SK-N-SH (cell line): ENCODE measurements around the gene CNN2. TPM values are rescaled to one million over a fixed set of nuclear protein-coding genes. Genes with fewer than 3 reads are reported as not detected.

Experiments used
- polyA plus RNA-seq, 3 experiments: library from polyadenylated mRNA; depleted of rRNA; stranded (reverse); fragments of >200 nt; gene quantifications; 2 replicates each; pipeline ENCODE4 v1.2.3, GENCODE V29; 2012
- small RNA-seq, 7 experiments: library from RNA; depleted of rRNA; stranded (forward); fragments of <200 nt; gene quantifications; one replicate each; pipeline ENCODE3, GENCODE V24; 2012

The CNN2 gene
- polyA plus RNA-seq, 1 of the 3 experiments (the other 2 are of a cell fraction): 279 TPM

Small RNAs within 50 kb of the gene (small RNA-seq; reads per million reads assigned to genes)
- gene RNU6-2: 0.11 to 68.0 (median 1.3) reads per million in 7 experiments

Other genes with a start within 250 kb of the CNN2 start
- gene PTBP1, start 229.2 kb upstream of the CNN2 start, polyA plus RNA-seq (2012; rRNA removed): 172 and 243 TPM in 2 replicates
- 1.5 and 1.6 TPM in 2 replicates for gene PLPPR3, start 204.7 kb upstream of the CNN2 start, polyA plus RNA-seq (2012; rRNA removed)
- 0.15 TPM in 2 replicates for gene AZU1, start 198.8 kb upstream of the CNN2 start, polyA plus RNA-seq (2012; rRNA removed)
- not detected in 2 replicates for gene PRTN3, start 185.6 kb upstream of the CNN2 start, polyA plus RNA-seq (2012; rRNA removed)
- gene ELANE, start 174.3 kb upstream of the CNN2 start, polyA plus RNA-seq (2012; rRNA removed): not detected in 2 replicates
- gene CFD, start 166.9 kb upstream of the CNN2 start, polyA plus RNA-seq (2012; rRNA removed): 2.5 and 3.2 TPM in 2 replicates
- gene MED16, start 133.4 kb upstream of the CNN2 start, polyA plus RNA-seq (2012; rRNA removed): 30.0 and 40.6 TPM in 2 replicates
- gene RNU6-9, start 133.1 kb upstream of the CNN2 start, polyA plus RNA-seq (2012; rRNA removed): not detected in 2 replicates
- 39.2 and 41.4 TPM in 2 replicates for gene R3HDM4, start 113.4 kb upstream of the CNN2 start, polyA plus RNA-seq (2012; rRNA removed)
- not detected in 2 replicates for gene KISS1R, start 109.3 kb upstream of the CNN2 start, polyA plus RNA-seq (2012; rRNA removed)
- 4.4 and 8.6 TPM in 2 replicates for gene ARID3A, start 100.6 kb upstream of the CNN2 start, polyA plus RNA-seq (2012; rRNA removed)
- 47.9 and 51.5 TPM in 2 replicates for gene WDR18, start 42.3 kb upstream of the CNN2 start, polyA plus RNA-seq (2012; rRNA removed)
- 1.5 and 1.8 TPM in 2 replicates for gene GRIN3B, start 26.2 kb upstream of the CNN2 start, polyA plus RNA-seq (2012; rRNA removed)
- gene TMEM259, start 5.5 kb upstream of the CNN2 start, polyA plus RNA-seq (2012; rRNA removed): 138 and 145 TPM in 2 replicates
- not detected in 2 replicates for gene RNU6-2, start 5.1 kb upstream of the CNN2 start, polyA plus RNA-seq (2012; rRNA removed)
- 7.8 and 8.3 TPM in 2 replicates for gene ABCA7, start 13.5 kb downstream of the CNN2 start, polyA plus RNA-seq (2012; rRNA removed)
- 2.8 and 4.2 TPM in 2 replicates for gene ARHGAP45, start 40.6 kb downstream of the CNN2 start, polyA plus RNA-seq (2012; rRNA removed)
- gene POLR2E, start 68.8 kb downstream of the CNN2 start, polyA plus RNA-seq (2012; rRNA removed): 238 and 283 TPM in 2 replicates
- 566 and 925 TPM in 2 replicates for gene GPX4, start 77.4 kb downstream of the CNN2 start, polyA plus RNA-seq (2012; rRNA removed)
- 15.7 and 18.3 TPM in 2 replicates for gene SBNO2, start 147.7 kb downstream of the CNN2 start, polyA plus RNA-seq (2012; rRNA removed)
- 53.5 and 55.5 TPM in 2 replicates for gene STK11, start 179.2 kb downstream of the CNN2 start, polyA plus RNA-seq (2012; rRNA removed)
- 4.8 and 5.1 TPM in 2 replicates for gene CBARP, start 211.4 kb downstream of the CNN2 start, polyA plus RNA-seq (2012; rRNA removed)
- gene ATP5F1D, start 215.1 kb downstream of the CNN2 start, polyA plus RNA-seq (2012; rRNA removed): 133 and 226 TPM in 2 replicates
- 8.2 and 13.9 TPM in 2 replicates for gene MIDN, start 222.0 kb downstream of the CNN2 start, polyA plus RNA-seq (2012; rRNA removed)
- gene CIRBP, start 242.7 kb downstream of the CNN2 start, polyA plus RNA-seq (2012; rRNA removed): 762 and 857 TPM in 2 replicates
- gene FAM174C, start 248.9 kb downstream of the CNN2 start, polyA plus RNA-seq (2012; rRNA removed): 53.5 and 78.0 TPM in 2 replicates